ENCODE measurements around the gene ENOX1.

Gene ENOX1

DNA sequence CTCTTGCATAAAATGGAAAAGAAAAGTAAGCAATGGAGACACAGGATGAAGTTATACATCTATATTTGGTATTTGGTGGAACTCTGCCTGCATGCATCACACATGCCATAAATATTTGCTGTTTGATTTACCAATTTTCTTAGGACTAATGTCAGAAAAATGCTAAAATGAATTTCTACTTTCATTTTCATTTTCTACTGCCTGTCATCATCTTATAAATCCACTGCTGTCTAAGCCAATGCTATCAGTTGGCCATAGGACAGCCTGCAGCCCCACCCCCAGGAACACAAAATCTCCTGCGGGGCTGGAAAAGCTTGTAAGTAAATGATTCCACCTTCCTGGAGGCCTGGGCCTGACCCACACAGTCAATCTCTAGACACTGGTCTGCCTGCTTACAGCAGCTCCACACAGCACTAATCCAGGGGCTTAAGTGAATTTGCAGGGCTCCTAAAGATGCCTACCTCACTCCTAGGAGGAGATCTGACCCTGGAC lies 122.0 kb downstream of the ENOX1 start:
- DNase-seq: no peak

DNA sequence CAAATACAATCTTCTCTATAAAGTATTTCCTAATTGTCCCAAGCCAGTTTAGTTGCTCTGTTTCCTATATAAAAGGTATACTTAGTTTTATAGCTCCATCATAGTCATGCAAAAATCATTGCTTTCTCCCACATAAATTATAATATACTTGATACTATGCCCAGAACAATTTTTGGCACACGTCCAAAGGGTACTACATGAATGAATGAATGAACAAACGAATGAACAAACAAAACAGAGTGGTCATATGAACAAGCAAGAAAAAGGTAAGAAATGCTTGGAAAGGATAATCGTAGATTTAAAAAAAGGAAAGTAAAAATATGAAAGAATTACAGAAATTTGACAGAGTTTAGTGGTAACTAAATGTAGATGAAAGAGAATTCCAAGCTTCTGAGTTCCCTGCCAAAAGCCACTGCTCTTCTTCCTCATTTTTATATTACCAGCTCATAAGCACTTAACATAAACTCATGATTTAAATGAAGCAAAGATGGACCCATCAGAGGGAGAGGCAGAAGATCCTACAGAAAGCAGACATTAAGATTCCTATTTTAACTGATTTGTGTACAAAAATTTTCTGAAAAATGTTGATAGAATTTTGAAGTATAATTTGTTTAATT lies 123.2 kb downstream of the ENOX1 start:
- peak; percentile 42 for DNase-seq

DNA sequence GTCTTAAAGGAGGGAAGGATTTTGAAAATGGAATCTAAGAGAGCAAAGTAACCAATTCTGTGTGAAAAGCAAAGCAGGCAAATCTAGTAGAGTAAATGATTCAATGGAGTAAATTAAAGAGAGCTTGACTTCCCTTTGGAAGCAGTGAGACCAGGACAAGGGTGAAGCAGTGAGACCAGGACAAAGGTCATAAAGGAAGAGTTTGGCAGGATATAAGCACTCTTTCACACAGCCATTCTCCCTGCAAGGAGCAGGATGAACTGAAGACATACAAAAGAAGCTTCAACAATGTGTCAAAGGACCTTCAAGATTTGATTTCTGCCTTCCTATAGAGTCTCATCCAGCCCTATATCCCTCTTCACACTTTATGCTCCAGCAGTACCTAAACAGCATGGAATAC lies 123.8 kb downstream of the ENOX1 start:
- DNase-seq: no peak

DNA sequence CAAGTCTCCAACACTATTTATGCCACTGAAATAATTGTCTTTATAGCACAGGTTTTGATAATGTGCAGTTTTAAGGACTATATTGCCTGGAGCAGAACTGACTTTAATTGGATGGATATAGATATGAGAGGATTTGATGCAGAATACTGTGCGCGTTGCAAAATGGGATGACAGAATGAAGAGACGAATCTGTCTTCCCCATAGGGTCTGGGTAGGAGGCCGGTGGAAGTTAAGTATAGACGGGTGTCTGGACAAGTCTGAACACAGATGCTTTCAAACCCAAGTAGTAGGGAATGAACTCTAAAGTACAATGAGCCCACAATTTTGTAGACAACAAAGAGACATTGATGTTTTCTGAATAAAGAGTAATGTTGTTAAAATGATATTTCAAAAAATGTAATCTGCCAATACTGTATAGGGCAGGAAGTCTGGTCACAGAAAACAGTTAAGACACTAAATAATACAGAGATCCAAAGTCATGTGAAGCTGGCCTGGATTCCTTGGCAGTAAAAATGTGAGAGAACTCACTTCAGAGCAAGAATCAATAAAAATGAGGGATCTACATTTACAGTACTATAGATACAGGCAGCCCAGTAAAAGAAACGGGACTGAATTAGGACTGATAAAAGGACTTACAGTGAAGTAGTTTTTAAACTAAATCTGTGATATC lies 125.5 kb downstream of the ENOX1 start:
- DNase-seq: no peak

DNA sequence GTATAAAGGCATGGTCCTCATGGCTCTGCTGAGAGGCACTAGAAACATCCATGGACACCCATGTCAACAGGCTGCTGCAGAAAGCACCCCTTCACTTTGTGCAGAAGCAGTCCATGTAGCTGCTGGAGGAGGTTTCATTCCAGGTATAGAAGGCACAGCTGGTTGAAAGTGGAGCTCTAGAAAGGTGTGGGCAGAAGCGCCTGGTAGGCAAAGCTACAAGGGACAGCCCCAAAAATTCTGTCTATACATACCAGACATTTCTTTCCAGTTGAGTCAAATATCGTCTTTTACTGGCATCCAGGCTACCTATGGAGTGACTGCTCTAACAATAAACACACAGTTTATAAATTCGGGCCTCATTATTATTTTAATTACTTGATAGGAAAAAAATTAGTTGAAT lies 129.3 kb downstream of the ENOX1 start:
- no peak for DNase-seq

DNA sequence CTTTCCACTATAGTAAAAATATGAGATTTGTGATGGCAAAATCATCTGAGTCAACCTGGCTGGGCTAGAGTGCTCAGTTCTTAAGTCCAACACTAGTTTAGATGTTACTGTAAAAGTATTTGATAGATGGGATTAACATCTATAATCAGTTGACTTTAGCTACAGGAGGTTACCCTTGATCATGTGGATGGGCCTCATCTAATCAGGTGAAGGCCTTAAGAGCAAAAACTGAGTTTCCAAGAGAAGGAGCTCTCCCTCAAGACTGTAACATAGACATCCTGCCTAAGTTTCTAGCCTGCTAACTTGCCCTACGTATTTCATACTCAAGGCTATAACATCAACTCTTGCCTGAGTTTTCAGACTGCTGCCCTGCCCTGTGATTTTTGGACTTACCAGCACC lies 132.8 kb downstream of the ENOX1 start:
- DNase-seq: no peak

DNA sequence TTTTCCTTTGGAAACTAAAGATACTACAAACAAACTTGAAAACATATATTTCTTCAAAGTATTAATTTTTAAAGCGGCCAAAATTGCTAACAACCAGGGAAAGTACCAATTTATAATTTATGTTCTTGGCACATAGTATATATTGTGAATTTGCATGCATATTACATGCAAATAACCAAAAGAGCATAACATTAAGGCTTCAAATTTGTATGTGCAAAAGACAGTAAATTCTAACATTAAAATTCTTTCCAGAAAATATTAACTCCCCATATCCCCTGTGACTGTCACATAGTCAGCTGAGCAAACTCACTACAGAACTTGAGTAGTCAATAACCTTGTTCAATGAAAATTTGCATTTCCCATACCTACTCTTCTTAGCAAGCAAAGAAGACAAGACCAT lies 133.4 kb downstream of the ENOX1 start:
- no peak for DNase-seq

DNA sequence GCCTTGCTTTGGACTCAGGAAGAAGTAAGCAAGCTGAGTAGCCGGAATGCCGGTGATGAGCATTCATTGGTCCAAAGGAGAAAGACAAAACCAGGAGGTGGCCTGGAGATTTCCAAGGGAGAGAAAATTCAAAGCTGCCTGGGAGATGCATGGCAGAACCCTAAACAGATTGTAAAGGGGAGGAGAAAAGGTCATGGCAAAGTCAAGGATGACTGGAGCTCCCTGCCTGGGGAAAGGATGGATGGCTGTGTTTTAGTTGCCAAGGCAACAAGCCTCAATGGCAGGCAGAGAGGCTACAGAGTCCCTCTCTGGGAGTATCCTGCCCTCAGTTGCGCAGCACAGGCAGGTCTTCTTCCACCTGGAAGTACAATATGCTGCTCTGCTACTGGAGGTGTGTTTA lies 134.0 kb downstream of the ENOX1 start:
- no peak for DNase-seq

DNA sequence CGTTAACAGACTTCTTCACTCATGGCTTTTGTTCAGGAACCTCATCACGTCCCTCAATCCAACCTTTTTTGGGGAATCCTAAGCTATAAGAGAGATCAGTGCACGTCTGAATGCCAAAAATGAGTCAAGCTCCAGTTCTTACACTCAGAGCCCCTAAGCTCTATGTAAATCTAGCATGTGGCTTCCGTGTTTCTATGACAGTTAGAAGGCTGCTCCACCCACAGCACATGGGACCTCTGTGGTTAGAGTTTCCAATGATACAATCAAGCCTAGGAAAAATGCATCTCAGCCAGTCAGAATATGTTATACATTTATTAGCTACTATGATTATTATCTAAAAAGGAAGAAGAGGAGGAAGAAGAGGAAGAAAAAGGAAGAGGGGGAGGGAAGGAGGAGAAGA lies 135.9 kb downstream of the ENOX1 start:
- DNase-seq: no peak

DNA sequence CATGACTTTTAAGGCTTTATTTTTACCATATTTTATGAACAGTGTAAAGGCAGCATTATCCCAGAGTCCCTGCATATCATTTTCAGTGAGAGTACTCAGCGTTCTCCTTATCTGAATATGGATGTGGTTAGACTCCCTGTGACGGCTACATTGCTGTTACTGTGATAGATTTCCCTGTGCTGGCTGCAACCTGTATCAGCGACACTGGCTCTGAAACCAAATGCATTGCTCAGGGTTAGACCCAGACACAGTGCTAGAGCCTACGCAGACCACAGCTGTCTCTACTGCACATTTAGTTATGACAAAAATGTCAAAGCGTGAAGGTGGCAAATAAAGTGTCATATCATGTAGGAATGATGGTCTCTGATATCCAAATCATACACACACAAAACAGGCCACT lies 138.0 kb downstream of the ENOX1 start:
- DNase-seq: no peak

DNA sequence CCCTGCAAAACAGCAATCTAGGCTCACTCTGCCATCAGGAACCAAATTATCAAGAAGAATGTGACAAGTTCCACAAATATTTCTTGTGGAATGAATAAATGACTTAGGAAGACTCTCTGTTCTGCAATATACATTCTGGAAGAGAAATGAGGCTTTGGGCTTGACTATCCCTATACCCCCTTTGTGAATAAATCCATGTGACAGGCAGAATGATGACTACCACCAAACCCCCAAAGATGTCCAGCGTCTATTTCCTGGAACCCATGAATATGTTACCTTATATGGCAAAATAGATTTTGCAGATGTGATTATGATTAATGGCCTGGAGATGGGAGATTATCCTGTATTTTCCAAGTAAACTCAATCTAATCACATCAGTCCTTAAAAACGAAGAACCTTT lies 139.3 kb downstream of the ENOX1 start:
- DNase-seq: no peak

DNA sequence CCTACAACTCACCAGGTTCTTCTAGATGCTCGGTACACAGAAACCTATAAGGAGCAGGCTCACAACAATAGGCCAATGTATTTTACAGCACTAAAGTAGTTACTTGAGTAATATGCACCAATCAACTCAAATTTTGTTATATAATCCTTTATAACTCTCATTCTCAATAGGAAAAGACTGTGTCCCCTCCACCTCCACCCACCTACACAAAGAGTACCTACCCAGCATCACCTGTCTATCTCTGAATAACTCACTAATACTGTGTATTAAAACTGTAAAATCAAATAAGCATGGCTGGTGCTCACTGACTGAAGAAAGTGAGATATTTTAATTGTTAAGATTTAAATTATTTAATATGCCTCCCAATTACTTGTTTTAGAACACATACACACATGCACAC lies 146.3 kb downstream of the ENOX1 start:
- no peak for DNase-seq

DNA sequence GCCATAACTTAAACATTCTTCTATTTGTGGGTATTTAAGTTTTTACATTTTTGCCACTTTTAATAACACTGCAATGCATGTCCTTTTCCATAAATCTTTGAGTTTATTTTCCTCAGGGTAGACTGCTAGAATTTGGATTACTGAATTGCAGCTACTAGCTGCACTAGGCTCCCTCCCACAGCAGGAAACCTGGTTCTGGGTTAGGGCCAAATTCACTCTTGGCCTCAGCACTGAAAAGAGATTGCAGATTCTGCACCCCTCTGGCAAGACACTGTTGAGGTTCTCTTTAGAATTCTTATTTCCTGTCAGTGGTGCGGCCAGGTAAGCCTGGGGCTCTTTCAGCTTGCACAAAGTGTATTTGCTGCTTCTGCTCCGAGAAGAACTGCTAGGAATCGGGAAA lies 155.7 kb downstream of the ENOX1 start:
- no peak for DNase-seq

DNA sequence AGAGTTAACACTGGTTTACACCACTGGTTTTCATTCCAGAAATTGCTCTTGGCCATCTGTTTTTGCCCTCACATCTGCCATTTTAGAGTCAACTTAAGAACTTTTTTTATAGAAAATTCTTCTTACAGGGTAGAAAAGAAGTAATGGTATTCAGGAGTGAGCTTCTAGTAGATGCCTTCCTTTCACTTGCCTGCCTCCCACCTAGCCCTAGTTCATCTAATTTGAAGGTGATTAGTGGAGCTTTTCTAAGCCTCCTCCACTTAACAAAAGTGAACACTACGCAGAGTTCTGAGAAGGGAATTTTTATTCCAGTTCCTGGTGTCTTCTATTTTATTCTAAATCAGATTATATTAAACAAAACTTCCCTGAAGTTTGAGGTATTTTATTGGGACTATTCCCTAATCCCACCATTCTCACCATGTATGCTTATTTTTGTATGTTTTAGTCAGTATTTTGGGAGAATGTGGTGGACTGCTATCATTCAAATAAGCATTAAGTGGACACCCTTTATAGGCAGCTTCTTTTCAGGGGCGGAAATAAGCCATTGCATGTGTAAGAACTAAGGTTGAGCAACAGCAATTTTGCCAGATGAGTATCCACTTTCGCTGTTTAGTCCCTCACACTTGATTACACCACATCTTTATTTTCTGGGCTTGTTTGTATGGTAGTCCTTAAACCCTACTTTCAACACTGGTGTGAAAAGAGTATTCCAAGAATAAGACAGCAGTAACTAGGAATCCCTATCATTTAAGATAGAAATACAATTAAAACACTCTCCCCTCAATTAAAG lies 156.9 kb downstream of the ENOX1 start:
- DNase-seq: no peak

DNA sequence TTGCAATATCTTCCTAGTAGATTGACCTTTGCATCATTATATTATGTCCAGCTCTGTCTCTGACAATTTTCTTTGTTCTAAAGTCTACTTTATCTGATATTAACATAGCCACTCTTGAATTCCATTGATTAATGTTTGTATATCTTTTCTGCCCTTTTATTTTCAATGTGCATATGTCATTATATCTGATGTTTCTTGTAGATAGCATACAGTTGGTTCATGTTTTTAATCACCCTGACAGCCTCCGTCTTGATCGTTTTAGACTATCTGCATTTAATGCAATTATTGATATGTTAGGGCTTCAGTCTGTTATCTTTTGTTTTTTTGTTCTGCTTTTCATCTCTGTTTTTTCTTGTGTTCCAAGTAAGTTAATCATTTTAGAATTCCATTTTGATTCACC lies 159.8 kb downstream of the ENOX1 start:
- no peak for DNase-seq

DNA sequence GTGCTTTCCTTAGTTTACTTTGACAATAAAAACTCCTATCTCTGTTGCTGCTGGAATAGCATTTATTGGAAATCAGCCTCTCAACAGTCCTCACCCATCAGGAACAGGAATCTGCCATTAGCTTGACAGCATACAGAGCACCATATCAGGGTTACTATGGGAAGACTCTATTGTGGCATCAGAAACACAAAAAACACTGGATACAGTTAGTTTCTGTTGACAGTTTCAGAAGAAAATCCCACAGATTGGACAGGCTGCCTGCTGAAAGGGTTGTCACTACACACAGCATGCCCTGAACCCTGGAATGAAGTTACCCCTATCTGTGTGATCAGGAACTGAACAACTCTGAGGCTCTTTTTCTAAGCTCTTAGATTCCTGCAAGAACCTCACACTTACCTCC lies 172.7 kb downstream of the ENOX1 start:
- DNase-seq: no peak

DNA sequence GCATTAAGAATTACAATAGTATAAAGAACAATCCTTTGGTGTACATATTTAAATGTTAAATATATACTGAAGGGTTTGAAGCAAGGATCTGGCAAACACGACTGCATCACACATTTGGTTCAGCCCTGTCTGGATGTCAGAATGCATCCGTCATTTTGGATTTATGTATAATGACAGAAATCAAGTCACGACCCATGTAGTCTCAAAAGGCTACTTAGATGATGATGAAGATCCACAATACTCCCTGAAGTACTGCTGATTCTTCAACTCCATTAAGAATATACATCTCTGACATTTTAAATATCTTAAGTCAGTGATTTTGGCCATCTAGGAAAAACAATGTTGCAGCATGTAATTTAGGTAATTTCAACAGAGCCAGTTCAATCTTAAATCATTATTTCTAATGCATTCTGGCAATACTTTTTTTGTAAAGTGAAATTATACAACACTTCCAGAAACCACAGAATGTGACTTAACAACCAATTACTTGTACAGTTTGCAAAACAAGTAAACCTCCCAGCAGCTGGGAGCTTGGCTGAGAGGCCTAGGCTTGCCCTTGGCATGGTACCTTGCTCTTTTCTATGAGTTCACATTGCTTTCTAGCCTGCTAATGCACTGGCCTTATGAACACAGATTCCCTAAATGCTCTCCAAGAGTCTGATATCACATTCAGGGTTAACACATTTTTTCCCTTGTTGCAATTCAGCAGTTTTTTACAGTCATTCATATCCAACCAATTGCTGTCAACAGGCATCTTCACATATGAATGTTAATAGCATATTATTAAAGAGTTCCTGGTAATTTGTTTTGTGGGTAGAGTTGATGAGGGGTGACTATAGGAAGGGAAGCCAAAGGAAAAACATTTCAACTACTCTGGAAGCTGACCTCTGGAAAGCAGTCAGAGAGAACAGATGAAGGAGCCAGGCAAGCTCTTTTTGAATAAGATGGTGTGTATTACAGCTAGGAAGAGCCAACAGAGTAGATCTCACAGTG lies 175.2 kb downstream of the ENOX1 start:
- peak; percentile 23 for DNase-seq

DNA sequence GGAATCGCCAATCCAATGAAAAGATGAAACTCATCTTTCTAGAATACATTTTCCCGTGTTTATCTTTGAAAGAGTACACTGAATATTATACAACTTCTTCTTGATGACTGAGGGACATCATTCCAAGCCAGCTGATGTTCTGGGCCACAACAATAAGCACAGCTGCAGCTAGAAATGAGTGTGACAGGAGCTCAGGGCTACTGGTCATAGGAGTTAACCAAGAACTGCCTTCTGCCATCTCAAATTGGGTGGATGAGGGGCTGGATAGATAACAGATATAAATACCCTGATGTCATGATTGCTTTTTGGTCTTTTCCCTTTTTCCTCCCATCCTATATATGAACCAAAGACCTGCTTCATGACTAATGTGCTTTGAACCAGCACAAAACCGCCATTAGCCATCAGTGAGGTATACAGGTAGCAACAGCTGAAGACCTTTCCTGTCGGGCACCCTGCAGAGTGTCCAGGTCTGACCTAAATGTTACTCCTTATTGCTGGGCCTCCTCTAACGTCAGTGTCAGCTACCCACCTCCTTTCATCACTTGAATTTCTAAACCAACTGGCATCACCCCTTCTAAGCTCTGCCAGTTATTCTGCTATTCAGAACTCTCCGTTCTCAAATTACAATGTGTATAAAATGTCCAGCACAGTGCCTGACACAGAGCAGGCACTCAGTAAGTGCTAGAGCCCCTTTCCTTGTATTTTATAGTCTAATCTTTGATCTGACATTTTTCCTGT lies 178.2 kb downstream of the ENOX1 start:
- DNase-seq: no peak

DNA sequence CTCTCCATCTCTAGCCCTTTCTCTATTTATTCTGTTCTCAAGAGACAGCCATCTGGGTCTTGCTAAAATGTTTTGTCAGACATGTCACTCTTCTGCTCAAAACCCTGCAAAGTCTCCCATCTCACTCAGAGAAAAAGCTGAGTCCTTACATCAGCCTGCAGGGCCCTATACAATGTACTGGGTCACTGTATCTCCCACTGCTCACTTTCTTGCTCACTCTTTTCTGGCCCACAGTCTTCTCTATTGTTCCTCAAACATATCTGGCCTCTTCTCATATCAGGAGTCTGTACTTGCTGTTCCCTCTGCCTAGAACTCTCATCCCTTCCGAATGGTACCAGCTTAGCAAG lies 189.2 kb downstream of the ENOX1 start:
- no peak for DNase-seq

DNA sequence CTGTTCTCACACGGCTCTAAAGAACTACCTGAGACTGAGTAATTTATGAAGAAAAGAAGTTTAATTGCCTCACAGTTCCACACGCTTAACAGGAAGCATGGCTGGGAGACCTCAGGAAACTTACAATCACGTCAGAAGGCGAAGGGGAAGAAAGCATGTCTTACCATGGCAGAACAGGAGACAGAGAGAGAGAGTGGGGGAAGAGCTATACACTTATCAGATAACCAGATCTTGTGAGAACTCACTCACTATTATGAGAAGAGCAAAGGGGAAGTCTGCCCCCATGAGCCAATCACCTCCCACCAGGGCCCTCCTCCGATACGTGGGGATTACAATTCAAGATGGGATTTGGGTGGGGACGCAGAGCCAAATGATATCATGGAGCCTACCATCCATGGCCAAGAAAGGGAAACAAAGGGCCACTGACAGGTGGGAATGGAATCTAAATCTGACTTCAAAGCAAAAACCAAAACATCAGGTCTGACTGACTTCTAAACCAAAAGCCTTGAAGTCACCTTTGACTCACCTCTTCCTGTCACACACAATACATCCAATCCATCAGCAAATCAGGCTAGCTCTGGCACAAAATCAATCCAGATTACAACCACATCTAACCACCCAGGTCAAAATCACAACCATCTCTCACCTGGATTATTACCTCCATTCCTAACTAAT lies 189.7 kb downstream of the ENOX1 start:
- no peak for DNase-seq

DNA sequence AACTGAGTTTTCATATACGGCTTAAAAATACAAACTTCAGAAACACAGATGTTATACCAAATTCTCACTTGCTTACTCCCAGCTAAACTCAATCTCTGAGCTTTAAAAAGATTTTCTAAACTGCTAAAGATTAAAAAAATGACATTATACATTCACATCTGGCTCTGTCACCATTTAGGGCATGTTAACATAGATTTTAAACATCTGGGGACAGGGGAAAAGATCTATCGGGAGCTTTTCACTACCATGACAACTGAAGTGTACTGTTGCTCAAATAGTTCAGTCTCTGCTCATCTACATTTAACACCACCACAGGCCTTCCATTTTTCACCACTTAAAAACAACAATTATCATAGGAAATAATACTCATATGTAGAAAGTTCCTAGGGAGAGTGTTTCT lies 190.8 kb downstream of the ENOX1 start:
- DNase-seq: no peak

DNA sequence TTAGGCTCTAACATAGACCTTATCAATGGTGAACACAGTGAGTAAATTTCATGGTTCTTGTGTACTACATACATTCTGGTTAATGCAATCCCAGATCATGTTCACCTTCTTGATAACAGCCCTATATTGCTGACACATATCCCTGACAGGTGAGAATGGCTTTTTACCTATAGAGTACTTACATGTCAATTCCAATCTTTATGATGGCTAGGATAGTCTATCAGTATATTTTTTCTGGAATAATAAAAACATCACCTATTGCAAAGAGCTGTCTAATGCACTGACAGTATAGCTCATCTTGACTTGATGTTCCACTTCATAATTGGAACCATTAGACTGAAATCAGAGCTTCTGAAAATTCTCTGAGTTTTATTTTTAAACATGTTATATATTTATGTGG lies 199.4 kb downstream of the ENOX1 start:
- no peak for DNase-seq

All from NCI-H446 treated with DMSO at 0.1 percent for 48 hours (cell line).